Fibroblast of skin of scalp (primary cell): ENCODE results near the gene MT1HL1.
"Not testable (repeated sequence)": the region's sequence is repeated elsewhere in the genome, so short reads cannot be mapped to it uniquely, and the experiment has no call there.

ENCODE experiments used
- DNase-seq: peaks from one replicate; pipeline ENCODE4 v3.0.0-alpha.2; 2013

Gene MT1HL1

DNA sequence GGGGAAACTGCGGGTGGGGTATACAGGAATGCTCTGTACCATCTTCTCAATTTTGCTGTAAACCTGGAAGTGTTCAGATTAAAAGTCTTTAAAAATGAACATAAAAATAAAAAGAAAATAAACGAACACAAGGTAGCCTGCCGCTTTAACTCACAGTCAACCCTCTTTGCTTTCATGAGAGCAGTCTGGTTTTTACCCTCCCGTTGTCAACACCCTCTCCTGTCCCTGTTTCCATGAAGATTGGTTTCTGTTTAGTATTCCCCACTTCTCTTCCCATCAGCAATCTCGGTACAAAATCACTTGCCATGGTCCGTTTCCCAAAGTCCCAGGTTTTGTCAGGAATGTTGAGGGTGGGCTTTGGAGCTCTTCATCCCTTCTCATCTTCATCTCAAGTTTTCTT, 28.8 kb downstream of the MT1HL1 start:
- no peak for DNase-seq

DNA sequence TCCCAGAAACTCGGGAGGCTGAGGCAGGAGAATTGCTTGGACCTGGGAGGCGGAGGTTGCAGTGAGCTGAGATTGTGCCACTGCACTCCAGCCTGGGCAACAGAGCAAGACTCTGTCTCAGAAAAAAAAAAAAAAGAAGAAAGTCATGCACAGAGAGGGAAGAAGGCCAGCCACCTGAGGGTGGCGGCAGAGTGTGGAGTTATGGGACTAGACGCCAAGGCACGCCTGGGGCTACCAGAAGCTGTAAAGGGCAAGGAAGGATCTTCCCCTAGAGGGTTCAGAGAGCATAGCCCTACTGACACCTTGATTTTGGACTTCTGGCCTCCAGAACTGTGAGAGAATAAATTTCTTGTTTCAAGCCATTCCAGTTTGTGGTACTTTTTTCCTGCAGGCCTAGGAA, 30.2 kb downstream of the MT1HL1 start:
- not testable (repeated sequence) for DNase-seq

DNA sequence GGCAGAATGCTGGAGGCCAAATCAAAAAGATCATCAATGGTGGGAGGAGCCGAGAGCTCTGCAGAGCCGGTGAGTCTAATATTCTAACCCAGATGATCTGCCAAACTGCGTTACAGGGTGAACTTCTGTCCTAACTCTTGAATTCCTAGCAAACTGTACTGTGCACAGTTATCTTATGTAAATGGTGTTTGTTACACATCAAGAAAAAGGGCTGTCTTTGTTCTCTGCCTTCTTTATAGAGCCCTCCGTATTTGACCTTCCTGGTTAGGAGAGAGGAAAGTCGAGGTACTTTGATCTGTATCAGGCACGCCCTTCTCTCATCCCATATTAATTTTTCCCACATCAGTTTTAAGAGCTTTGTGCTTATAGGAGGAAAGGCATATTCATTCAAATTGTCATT, 37.6 kb downstream of the MT1HL1 start:
- DNase-seq = no peak

DNA sequence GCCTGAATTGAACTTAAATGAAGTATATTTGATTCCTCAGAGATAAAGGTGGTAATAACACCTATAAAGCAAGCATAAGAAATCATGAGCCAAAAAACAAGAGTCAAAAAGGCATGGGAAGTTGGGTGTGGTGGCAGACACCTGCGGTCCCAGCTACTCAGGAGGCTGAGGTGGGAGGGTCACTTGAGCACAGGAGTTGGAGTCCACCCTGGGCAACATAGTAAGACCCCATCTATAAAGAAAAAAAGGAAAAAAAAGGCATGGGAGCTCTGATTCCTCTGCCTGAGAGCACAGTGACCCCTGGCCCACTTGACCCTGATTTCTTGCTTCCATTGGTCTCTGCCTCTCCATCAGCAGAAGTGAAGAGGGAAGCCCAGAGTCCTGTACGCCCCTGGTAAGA, 40.3 kb downstream of the MT1HL1 start:
- no peak for DNase-seq

DNA sequence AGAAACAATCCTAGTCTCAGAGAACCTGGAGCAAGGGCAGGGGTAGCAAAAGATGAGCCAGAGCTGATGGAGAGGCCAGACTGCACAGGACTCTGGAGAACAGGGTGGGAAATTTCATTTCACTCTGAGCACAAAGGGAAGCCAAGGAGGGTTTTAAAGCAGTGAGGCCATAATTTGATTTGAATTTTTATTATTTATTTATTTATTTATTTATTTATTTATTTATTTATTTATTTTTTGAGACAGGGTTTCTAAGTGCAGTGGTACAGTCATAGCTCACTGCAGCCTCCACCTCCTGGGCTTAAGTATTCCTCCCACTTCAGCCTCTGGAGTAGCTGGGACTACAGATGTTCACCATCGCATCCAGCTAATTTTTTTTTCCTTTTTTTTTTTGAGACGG, 45.1 kb downstream of the MT1HL1 start:
- no peak for DNase-seq

DNA sequence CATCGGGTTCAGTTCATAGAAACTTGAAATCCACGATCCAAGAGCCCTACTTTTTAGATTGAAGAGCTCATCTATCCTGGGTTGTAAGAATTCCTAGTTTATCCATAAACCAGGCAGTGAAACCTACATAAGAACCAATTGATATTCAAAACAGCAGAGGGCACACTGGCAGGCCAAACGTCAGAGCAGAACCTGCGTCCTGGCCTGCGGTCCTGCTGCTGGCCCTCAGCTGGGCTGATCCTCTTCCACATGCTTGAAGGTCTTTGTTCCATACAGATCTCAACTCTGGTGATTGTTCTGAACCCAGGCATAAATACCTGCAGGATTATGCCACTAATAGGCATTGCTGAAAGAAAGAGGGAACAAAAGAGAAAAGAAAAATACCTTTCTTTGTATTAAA, 47.0 kb downstream of the MT1HL1 start:
- no peak for DNase-seq
